SK-N-MC (cell line): ENCODE measurements around the gene IGSF9B.
A peak's percentile ranks its signal among the peaks of the same experiment; 100 is the strongest.
"Not testable (repeated sequence)": the region's sequence is repeated elsewhere in the genome, so short reads cannot be mapped to it uniquely, and the experiment has no call there.

Source experiments
- DNase-seq: peaks from one replicate; pipeline ENCODE4 v3.0.0-alpha.2; 2011; ENCODE audit warnings: low read depth, low spot score
- H3K27ac ChIP-seq: fragments of 200-600 bp; sonication (generic); 2 replicates; pipeline ENCODE4 v1.5.1; 2016; ENCODE audit warnings: mixed run types
- H3K36me3 ChIP-seq: fragments of 200-600 bp; sonication (generic); 2 replicates; pipeline ENCODE4 v1.6.1; 2017; ENCODE audit warnings: antibody characterized with exemption, low read length, mixed read lengths; ENCODE audit not compliant: insufficient read depth
- H3K4me3 ChIP-seq: fragments of 200-600 bp; sonication (generic); 2 replicates; pipeline ENCODE4 v1.5.1; 2016
- H3K9ac ChIP-seq: fragments of 200-600 bp; sonication (generic); 2 replicates; pipeline ENCODE4 v1.8.0; 2017; ENCODE audit warnings: mixed run types, mixed read lengths; ENCODE audit not compliant: insufficient read length
- H3K9me3 ChIP-seq: fragments of 200-600 bp; sonication (generic); 2 replicates; pipeline ENCODE4 v1.6.1; 2017; ENCODE audit warnings: low read depth, mild to moderate bottlenecking, antibody characterized with exemption, low read length, moderate library complexity, mixed read lengths
- EZH2 ChIP-seq: fragments of 200-600 bp; sonication (generic); IDR thresholded peaks from one replicate; pipeline ENCODE4 v1.6.1; 2017; ENCODE audit warnings: antibody characterized with exemption
- FOXP2 ChIP-seq: optimal IDR thresholded peaks from 2 replicates; pipeline ENCODE3; 2011; ENCODE audit warnings: mild to moderate bottlenecking, moderate library complexity; ENCODE audit not compliant: insufficient read depth; ENCODE audit errors: extremely low read length, control extremely low read depth
- POLR2AphosphoS5 ChIP-seq: IDR thresholded peaks from 2 replicates; pipeline ENCODE4 v1.6.1; 2012; ENCODE audit warnings: mild to moderate bottlenecking, low read depth, low read length, borderline replicate concordance

The IGSF9B gene, protein sequence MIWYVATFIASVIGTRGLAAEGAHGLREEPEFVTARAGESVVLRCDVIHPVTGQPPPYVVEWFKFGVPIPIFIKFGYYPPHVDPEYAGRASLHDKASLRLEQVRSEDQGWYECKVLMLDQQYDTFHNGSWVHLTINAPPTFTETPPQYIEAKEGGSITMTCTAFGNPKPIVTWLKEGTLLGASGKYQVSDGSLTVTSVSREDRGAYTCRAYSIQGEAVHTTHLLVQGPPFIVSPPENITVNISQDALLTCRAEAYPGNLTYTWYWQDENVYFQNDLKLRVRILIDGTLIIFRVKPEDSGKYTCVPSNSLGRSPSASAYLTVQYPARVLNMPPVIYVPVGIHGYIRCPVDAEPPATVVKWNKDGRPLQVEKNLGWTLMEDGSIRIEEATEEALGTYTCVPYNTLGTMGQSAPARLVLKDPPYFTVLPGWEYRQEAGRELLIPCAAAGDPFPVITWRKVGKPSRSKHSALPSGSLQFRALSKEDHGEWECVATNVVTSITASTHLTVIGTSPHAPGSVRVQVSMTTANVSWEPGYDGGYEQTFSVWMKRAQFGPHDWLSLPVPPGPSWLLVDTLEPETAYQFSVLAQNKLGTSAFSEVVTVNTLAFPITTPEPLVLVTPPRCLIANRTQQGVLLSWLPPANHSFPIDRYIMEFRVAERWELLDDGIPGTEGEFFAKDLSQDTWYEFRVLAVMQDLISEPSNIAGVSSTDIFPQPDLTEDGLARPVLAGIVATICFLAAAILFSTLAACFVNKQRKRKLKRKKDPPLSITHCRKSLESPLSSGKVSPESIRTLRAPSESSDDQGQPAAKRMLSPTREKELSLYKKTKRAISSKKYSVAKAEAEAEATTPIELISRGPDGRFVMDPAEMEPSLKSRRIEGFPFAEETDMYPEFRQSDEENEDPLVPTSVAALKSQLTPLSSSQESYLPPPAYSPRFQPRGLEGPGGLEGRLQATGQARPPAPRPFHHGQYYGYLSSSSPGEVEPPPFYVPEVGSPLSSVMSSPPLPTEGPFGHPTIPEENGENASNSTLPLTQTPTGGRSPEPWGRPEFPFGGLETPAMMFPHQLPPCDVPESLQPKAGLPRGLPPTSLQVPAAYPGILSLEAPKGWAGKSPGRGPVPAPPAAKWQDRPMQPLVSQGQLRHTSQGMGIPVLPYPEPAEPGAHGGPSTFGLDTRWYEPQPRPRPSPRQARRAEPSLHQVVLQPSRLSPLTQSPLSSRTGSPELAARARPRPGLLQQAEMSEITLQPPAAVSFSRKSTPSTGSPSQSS (N-terminal part only)

GRCh38 chr11:133956650-133957633, at the start of gene IGSF9B:
Gene IGSF9B (minus strand): TSS chr11:133956968. CDS start chr11:133956754, 214 bp downstream.
- Histone ChIP-seq H3K36me3 (no peaks in the 10 kb centered on the region), H3K9me3 (no peaks in the 10 kb centered on the region), H3K9ac (no peak within 1 kb of the TSS), H3K27ac (no peak within 1 kb of the TSS), H3K4me3 (peak within 1 kb of the TSS; percentile 73)
- TF ChIP-seq FOXP2 = no peak
- TF ChIP-seq POLR2AphosphoS5 = no peak
- TF ChIP-seq EZH2 = no peak
- no peak for DNase-seq

- H3K9me3 ChIP-seq = no peaks in the 10 kb centered on the region
- no peak overlapping the region for H3K4me3 ChIP-seq
- no peak overlapping the region for H3K9ac ChIP-seq
- no peak for TF ChIP-seq POLR2AphosphoS5
- TF ChIP-seq FOXP2 = no peak
- no peak for TF ChIP-seq EZH2
- no peak overlapping the region for H3K27ac ChIP-seq
- DNase-seq = no peak
- H3K36me3 ChIP-seq = no peaks in the 10 kb centered on the region
Observed at GRCh38 chr11:134004496-134005172, 47.9 kb upstream of the IGSF9B start.

DNA sequence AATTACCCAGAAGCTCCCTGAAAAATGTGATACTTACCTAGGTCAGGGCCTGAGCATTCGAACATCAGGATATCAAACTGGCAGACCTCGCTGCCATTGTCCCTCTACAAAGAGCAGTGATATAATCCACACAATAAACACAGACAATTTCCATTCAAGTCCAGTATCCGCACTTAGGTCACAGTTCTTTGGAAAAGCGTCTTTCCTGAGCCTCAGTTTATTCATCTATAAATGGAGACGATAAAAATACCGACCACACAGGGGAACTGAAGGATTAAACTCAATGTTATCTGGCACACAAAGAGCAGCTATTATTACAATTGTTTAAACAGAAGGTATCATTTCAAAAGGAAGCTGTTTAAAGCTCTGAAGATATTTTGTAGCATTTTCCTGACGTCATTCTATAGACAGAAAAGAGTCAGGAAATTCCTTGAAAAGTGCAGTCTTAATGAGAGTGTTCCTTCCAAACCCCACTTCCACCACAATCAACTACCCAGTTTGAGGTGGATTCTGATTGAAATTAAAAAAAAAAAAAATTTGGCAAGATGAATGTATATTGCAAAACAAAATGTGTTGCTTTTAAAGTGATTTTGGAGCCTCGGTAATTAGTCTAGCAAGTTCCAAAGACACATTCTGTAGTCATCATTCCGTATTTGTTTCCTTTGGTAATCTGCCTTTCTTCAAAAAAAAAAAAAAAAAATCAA, 47.2 kb upstream of the IGSF9B start:
- no peak for TF ChIP-seq POLR2AphosphoS5
- TF ChIP-seq FOXP2 = no peak
- no peak for TF ChIP-seq EZH2
- H3K9ac ChIP-seq = no peak overlapping the region
- no peaks in the 10 kb centered on the region for H3K36me3 ChIP-seq
- H3K9me3 ChIP-seq = no peaks in the 10 kb centered on the region
- H3K27ac ChIP-seq = no peak overlapping the region
- no peak for DNase-seq
- H3K4me3 ChIP-seq = no peak overlapping the region

- DNase-seq, H3K9me3 ChIP-seq, H3K9ac ChIP-seq, H3K4me3 ChIP-seq, H3K36me3 ChIP-seq, H3K27ac ChIP-seq: not testable (repeated sequence)
Observed at GRCh38 chr11:134002819-134003218, 46.1 kb upstream of the IGSF9B start.

- H3K9me3 ChIP-seq, DNase-seq, H3K9ac ChIP-seq, H3K27ac ChIP-seq, H3K36me3 ChIP-seq, H3K4me3 ChIP-seq: not testable (repeated sequence)
Observed at GRCh38 chr11:134002338-134002737, 45.6 kb upstream of the IGSF9B start.

GRCh38 chr11:134001596-134001995, 44.8 kb upstream of the IGSF9B start:
- TF ChIP-seq EZH2 (no peak), FOXP2 (no peak), POLR2AphosphoS5 (no peak)
- no peak for DNase-seq
- Histone ChIP-seq H3K27ac (no peak overlapping the region), H3K4me3 (no peak overlapping the region), H3K9ac (no peak overlapping the region), H3K9me3 (no peaks in the 10 kb centered on the region), H3K36me3 (no peaks in the 10 kb centered on the region)

DNA sequence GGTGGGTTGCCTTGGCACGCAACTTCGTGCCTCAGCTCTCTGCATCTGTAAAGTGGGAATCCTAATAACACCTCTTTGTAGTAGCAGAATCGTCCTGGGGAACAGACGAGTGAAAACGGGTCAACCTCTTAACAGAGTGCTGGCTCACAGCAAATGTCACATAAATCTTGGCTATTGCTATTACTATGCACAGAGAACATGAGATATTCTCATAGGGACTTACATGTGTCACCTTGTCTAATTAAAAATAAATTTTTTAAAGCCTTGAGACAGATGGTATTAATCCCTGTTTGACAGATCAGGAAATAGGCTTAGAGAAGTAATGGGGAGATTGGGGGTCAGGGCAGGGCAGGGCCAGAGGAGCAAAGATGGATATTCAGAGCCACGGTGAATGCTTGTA, 44.3 kb upstream of the IGSF9B start:
- Histone ChIP-seq H3K4me3 (no peak overlapping the region), H3K9ac (no peak overlapping the region), H3K36me3 (no peaks in the 10 kb centered on the region), H3K27ac (no peak overlapping the region), H3K9me3 (no peaks in the 10 kb centered on the region)
- DNase-seq = no peak
- TF ChIP-seq FOXP2 (no peak), EZH2 (no peak), POLR2AphosphoS5 (no peak)
